Neural cell (in vitro differentiated cells): ENCODE results near the gene NNT. TPM values are rescaled to one million over a fixed set of nuclear protein-coding genes. Genes with fewer than 3 reads are reported as not detected.
A peak's percentile ranks its signal among the peaks of the same experiment; 100 is the strongest.

Source experiments
- H2AFZ ChIP-seq: fragments of 200-600, 300-800 bp; sonication (generic), shearing (Covaris generic); 2 replicates; pipeline ENCODE4 v1.6.0; 2014; ENCODE audit warnings: low read depth, mild to moderate bottlenecking, antibody characterized with exemption, low read length, moderate library complexity
- H3F3A ChIP-seq: fragments of 200-600 bp; shearing (Covaris generic); 2 replicates; pipeline ENCODE4 v1.6.1; 2016; ENCODE audit warnings: mild to moderate bottlenecking, moderate library complexity, mixed read lengths, antibody characterized with exemption, low read length; ENCODE audit not compliant: insufficient read depth, poor library complexity, severe bottlenecking
- H3K27ac ChIP-seq: fragments of 200-600, 300-800 bp; sonication (generic), shearing (Covaris generic); 2 replicates; pipeline ENCODE4 v1.5.1; 2014; ENCODE audit warnings: mild to moderate bottlenecking, low read length, moderate library complexity
- H3K27me3 ChIP-seq: fragments of 300-800, 200-600 bp; sonication (generic), shearing (Covaris generic); 2 replicates; pipeline ENCODE4 v1.6.0; 2014; ENCODE audit warnings: mild to moderate bottlenecking, low read depth, low read length, moderate library complexity; ENCODE audit not compliant: insufficient read depth
- H3K36me3 ChIP-seq: fragments of 300-800, 200-600 bp; sonication (generic), shearing (Covaris generic); 2 replicates; pipeline ENCODE4 v1.5.1; 2014; ENCODE audit warnings: mild to moderate bottlenecking, antibody characterized with exemption, low read length, moderate library complexity; ENCODE audit not compliant: insufficient read depth
- H3K4me2 ChIP-seq: fragments of 300-800, 200-600 bp; sonication (generic), shearing (Covaris generic); 2 replicates; pipeline ENCODE4 v1.6.0; 2014; ENCODE audit warnings: mild to moderate bottlenecking, low read length
- H3K4me3 ChIP-seq: fragments of 300-800, 200-600 bp; sonication (generic), shearing (Covaris generic); 2 replicates; pipeline ENCODE4 v1.5.1; 2014; ENCODE audit warnings: mild to moderate bottlenecking, low read length, moderate library complexity
- H3K79me2 ChIP-seq: fragments of 200-600 bp; shearing (Covaris generic); replicated peaks from 2 replicates; pipeline ENCODE4 v1.6.0; 2014; ENCODE audit warnings: mild to moderate bottlenecking, low read length, moderate library complexity; ENCODE audit not compliant: insufficient read depth
- H3K9ac ChIP-seq: fragments of 300-800, 200-600 bp; sonication (generic), shearing (Covaris generic); 2 replicates; pipeline ENCODE4 v1.6.1; 2016; ENCODE audit warnings: mild to moderate bottlenecking, low read length, mixed read lengths
- H3K9me2 ChIP-seq: fragments of 200-600 bp; shearing (Covaris generic); 2 replicates; pipeline ENCODE4 v1.6.1; 2016; ENCODE audit warnings: mild to moderate bottlenecking, low read length, mixed read lengths; ENCODE audit not compliant: insufficient read depth
- H3K9me3 ChIP-seq: fragments of 200-600, 300-800 bp; sonication (generic), shearing (Covaris generic); 2 replicates; pipeline ENCODE4 v1.6.1; 2016; ENCODE audit warnings: mild to moderate bottlenecking, mixed run types, low read length, moderate library complexity, mixed read lengths
- H4K20me1 ChIP-seq: fragments of 200-600 bp; shearing (Covaris generic); 2 replicates; pipeline ENCODE4 v1.6.1; 2016; ENCODE audit warnings: mild to moderate bottlenecking, mixed run types; ENCODE audit not compliant: insufficient read depth
- EP300 ChIP-seq: fragments of 450-650 bp; conservative IDR thresholded peaks from 2 replicates; pipeline ENCODE4 v1.6.1; 2014; ENCODE audit warnings: antibody characterized with exemption, mild to moderate bottlenecking, moderate library complexity; ENCODE audit not compliant: poor library complexity, severe bottlenecking
- EZH2 ChIP-seq: fragments of 200-600, 300-800 bp; shearing (Covaris generic), sonication (generic); IDR thresholded peaks from 2 replicates; pipeline ENCODE4 v1.6.1; 2014; ENCODE audit warnings: antibody characterized with exemption, low read length, borderline replicate concordance, mild to moderate bottlenecking; ENCODE audit not compliant: insufficient read depth, poor library complexity, severe bottlenecking
- MXI1 ChIP-seq: fragments of 450-650 bp; conservative IDR thresholded peaks from 2 replicates; pipeline ENCODE4 v1.6.1; 2014; ENCODE audit warnings: antibody characterized with exemption, mild to moderate bottlenecking; ENCODE audit not compliant: poor library complexity, severe bottlenecking
- POLR2AphosphoS5 ChIP-seq: IDR thresholded peaks from 2 replicates; pipeline ENCODE4 v1.6.1; 2012
- RAD21 ChIP-seq: fragments of 450-650 bp; conservative IDR thresholded peaks from 2 replicates; pipeline ENCODE4 v1.6.1; 2014; ENCODE audit warnings: antibody characterized with exemption, mild to moderate bottlenecking, moderate library complexity
- REST ChIP-seq: IDR thresholded peaks from 2 replicates; pipeline ENCODE4 v1.6.1; 2012; ENCODE audit warnings: borderline replicate concordance
- SMC3 ChIP-seq: fragments of 450-650 bp; conservative IDR thresholded peaks from 2 replicates; pipeline ENCODE4 v1.6.1; 2014; ENCODE audit warnings: antibody characterized with exemption, mild to moderate bottlenecking, moderate library complexity; ENCODE audit not compliant: poor library complexity
- TAF1 ChIP-seq: IDR thresholded peaks from 2 replicates; pipeline ENCODE4 v1.6.1; 2012; ENCODE audit warnings: low read depth
- polyA plus RNA-seq: library from polyadenylated mRNA; depleted of rRNA; stranded (reverse); fragments of >200 nt; gene quantifications from 2 replicates; pipeline ENCODE4 v1.2.3, GENCODE V29; 2014
- TF ChIP-seq, protein P1 (sequence below): fragments of 450-650 bp; IDR thresholded peaks from 2 replicates; pipeline ENCODE4 v1.5.1; 2014; ENCODE audit warnings: antibody characterized with exemption, mild to moderate bottlenecking, moderate library complexity; ENCODE audit not compliant: poor library complexity, severe bottlenecking

The NNT gene
- polyA plus RNA-seq, 1 donor from 2014 or later = 120 TPM

DNA sequence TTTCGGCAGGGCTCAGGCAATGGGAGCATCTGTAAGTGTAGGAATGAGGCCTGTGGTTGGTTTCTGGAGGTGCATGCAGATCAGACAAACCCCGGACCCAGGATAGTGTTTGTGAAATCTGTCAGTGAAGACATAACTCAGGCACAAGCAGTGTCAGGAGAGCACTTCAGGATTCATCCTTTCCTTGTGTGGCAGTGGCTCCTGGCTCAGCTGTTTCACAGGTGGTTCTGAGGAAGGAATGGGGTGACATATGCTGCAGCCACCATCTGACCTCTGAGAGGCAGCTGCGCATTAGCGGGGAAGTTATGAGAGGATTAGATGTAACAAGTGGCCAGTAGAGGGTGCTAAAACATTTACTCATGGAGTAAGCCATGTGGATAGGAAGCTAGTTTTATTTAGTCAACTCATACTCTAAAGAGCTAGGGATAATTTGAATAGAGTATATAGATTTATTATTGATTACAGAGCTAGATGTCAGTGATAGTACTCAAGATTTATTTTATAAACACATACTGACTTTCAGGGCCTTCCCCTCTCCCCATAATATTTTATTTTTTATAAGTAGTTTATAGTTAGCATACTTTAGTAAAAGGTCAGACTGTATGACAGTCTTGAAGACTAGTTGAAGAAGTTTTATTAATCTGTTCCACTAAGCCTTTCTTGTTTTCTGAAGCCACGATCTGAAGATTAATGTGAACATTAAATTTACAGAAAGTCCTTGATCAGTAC is 28.4 kb downstream of the NNT start:
- Histone ChIP-seq H3K4me3 (no peak overlapping the region), H3K36me3 (no peaks in the 10 kb centered on the region), H3K9ac (no peak overlapping the region), H2AFZ (no peak overlapping the region), H4K20me1 (no peaks in the 10 kb centered on the region), H3K9me2 (no peaks in the 10 kb centered on the region), H3K27ac (no peak overlapping the region), H3F3A (no peaks in the 10 kb centered on the region), H3K27me3 (no peaks in the 10 kb centered on the region), H3K9me3 (no peaks in the 10 kb centered on the region), H3K79me2 (no peaks in the 10 kb centered on the region), H3K4me2 (no peak overlapping the region)
- TF ChIP-seq SMC3 (peak; percentile 56), RAD21 (peak; percentile 57), TAF1 (no peak), POLR2AphosphoS5 (no peak), EP300 (no peak), EZH2 (no peak), REST (no peak), MXI1 (no peak)
- TF ChIP-seq, protein P1, sequence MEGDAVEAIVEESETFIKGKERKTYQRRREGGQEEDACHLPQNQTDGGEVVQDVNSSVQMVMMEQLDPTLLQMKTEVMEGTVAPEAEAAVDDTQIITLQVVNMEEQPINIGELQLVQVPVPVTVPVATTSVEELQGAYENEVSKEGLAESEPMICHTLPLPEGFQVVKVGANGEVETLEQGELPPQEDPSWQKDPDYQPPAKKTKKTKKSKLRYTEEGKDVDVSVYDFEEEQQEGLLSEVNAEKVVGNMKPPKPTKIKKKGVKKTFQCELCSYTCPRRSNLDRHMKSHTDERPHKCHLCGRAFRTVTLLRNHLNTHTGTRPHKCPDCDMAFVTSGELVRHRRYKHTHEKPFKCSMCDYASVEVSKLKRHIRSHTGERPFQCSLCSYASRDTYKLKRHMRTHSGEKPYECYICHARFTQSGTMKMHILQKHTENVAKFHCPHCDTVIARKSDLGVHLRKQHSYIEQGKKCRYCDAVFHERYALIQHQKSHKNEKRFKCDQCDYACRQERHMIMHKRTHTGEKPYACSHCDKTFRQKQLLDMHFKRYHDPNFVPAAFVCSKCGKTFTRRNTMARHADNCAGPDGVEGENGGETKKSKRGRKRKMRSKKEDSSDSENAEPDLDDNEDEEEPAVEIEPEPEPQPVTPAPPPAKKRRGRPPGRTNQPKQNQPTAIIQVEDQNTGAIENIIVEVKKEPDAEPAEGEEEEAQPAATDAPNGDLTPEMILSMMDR = peak; percentile 64

GRCh38 chr5:43634621-43635020 is 31.6 kb downstream of the NNT start:
- H3K9me3 ChIP-seq = no peaks in the 10 kb centered on the region

More at GRCh38 chr5:43634621-43635020, 31.6 kb downstream of the NNT start:
- TF ChIP-seq POLR2AphosphoS5 = no peak
- TF ChIP-seq EP300 = no peak
- no peak for TF ChIP-seq EZH2
- no peak for TF ChIP-seq REST
- TF ChIP-seq RAD21 = no peak
- TF ChIP-seq MXI1 = no peak
- no peak for TF ChIP-seq SMC3
- no peak for TF ChIP-seq TAF1
- TF ChIP-seq, protein P1 = no peak
- H3K4me3 ChIP-seq = no peak overlapping the region
- no peak overlapping the region for H3K4me2 ChIP-seq
- H4K20me1 ChIP-seq = no peaks in the 10 kb centered on the region
- H2AFZ ChIP-seq = no peak overlapping the region
- H3K9ac ChIP-seq = no peak overlapping the region
- no peaks in the 10 kb centered on the region for H3F3A ChIP-seq
- no peaks in the 10 kb centered on the region for H3K9me2 ChIP-seq
- no peaks in the 10 kb centered on the region for H3K27me3 ChIP-seq
- H3K79me2 ChIP-seq = no peaks in the 10 kb centered on the region
- no peak overlapping the region for H3K27ac ChIP-seq
- peaks cover 6% of the 10 kb centered on the region for H3K36me3 ChIP-seq
